GM23338 (cell line): ENCODE results near the gene P4HTM. TPM values are rescaled to one million over a fixed set of nuclear protein-coding genes. Genes with fewer than 3 reads are reported as not detected.
A peak's percentile ranks its signal among the peaks of the same experiment; 100 is the strongest.

Experiments
- ATAC-seq: fragments of 200-7000 bp; cut with Tn5 transposase; 3 replicates; pipeline ENCODE4 v1.9.1; 2020
- DNase-seq: peaks from one replicate; pipeline ENCODE4 v3.0.0-alpha.2; 2015; ENCODE audit warnings: low spot score
- H2AFZ ChIP-seq: fragments of 200-600 bp; sonication (generic); 2 replicates; pipeline ENCODE4 v1.8.0; 2016; ENCODE audit warnings: antibody characterized with exemption, mild to moderate bottlenecking, moderate library complexity
- H3F3A ChIP-seq: fragments of 200-600 bp; sonication (generic); replicated peaks from 2 replicates; pipeline ENCODE4 v1.8.0; 2017; ENCODE audit warnings: antibody characterized with exemption, mixed run types, low read depth
- H3K27ac ChIP-seq: fragments of 200-600 bp; sonication (generic); 2 replicates; pipeline ENCODE4 v1.6.1; 2016; ENCODE audit warnings: low read depth
- H3K27me3 ChIP-seq: fragments of 200-600 bp; sonication (generic); 2 replicates; pipeline ENCODE4 v1.8.0; 2016; ENCODE audit warnings: mild to moderate bottlenecking, mixed run types, moderate library complexity; ENCODE audit not compliant: insufficient read depth
- H3K36me3 ChIP-seq: fragments of 200-600 bp; sonication (generic); 2 replicates; pipeline ENCODE4 v1.8.0; 2016; ENCODE audit warnings: mild to moderate bottlenecking; ENCODE audit not compliant: insufficient read depth
- H3K4me1 ChIP-seq: fragments of 200-600 bp; sonication (generic); 2 replicates; pipeline ENCODE4 v1.8.0; 2016; ENCODE audit warnings: mild to moderate bottlenecking, moderate library complexity; ENCODE audit not compliant: insufficient read depth
- H3K4me2 ChIP-seq: fragments of 200-600 bp; sonication (generic); 2 replicates; pipeline ENCODE4 v1.7.1; 2017; ENCODE audit warnings: mixed run types
- H3K4me3 ChIP-seq: fragments of 200-600 bp; sonication (generic); 2 replicates; pipeline ENCODE4 v1.6.1; 2016; ENCODE audit warnings: mixed run types
- H3K79me2 ChIP-seq: fragments of 200-600 bp; sonication (generic); replicated peaks from 2 replicates; pipeline ENCODE4 v1.8.0; 2017; ENCODE audit warnings: mild to moderate bottlenecking; ENCODE audit not compliant: insufficient read depth
- H3K9me2 ChIP-seq: fragments of 200-600 bp; sonication (generic); 2 replicates; pipeline ENCODE4 v1.8.0; 2017; ENCODE audit not compliant: insufficient read depth
- H4K20me1 ChIP-seq: fragments of 200-600 bp; sonication (generic); replicated peaks from 2 replicates; pipeline ENCODE4 v1.8.0; 2017; ENCODE audit warnings: mild to moderate bottlenecking; ENCODE audit not compliant: insufficient read depth
- H3K27ac Mint-ChIP-seq: 2 replicates; pipeline ENCODE4 v1.8.0; 2020; ENCODE audit warnings: inconsistent platforms, mild to moderate bottlenecking, moderate library complexity, mixed read lengths
- H3K27me3 Mint-ChIP-seq: 3 replicates; pipeline ENCODE4 v1.8.0; 2022; ENCODE audit warnings: low read depth, mild to moderate bottlenecking, moderate library complexity, mixed read lengths, inconsistent platforms; ENCODE audit not compliant: insufficient read depth, poor library complexity
- H3K36me3 Mint-ChIP-seq: 3 replicates; pipeline ENCODE4 v1.8.0; 2021; ENCODE audit warnings: low read depth, mild to moderate bottlenecking, inconsistent platforms, moderate library complexity, mixed read lengths
- H3K4me1 Mint-ChIP-seq: 3 replicates; pipeline ENCODE4 v1.8.0; 2020; ENCODE audit warnings: mild to moderate bottlenecking, inconsistent platforms, mixed read lengths
- H3K4me3 Mint-ChIP-seq: 3 replicates; pipeline ENCODE4 v1.8.0; 2021; ENCODE audit warnings: moderate library complexity, mild to moderate bottlenecking, inconsistent platforms, mixed read lengths
- H3K9me3 Mint-ChIP-seq: 3 replicates; pipeline ENCODE4 v1.8.0; 2020; ENCODE audit warnings: moderate library complexity, mild to moderate bottlenecking, inconsistent platforms, mixed read lengths
- CREB1 ChIP-seq: fragments of 250-450 bp; sonication (Bioruptor Pico); IDR thresholded peaks from 2 replicates; pipeline ENCODE4 v1.5.0; 2020; ENCODE audit warnings: low read depth, mild to moderate bottlenecking, moderate library complexity
- CTCF ChIP-seq, 2 experiments: fragments of 200-600 bp in 1 of 2; sonication (generic) in 1 of 2; conservative IDR thresholded peaks; 2 replicates each; pipeline versions ENCODE4 v1.5.1 to v1.6.1; 2016 to 2017; ENCODE audit warnings: antibody characterized with exemption in 2 of 2, low read depth in 2 of 2, mild to moderate bottlenecking in 2 of 2, moderate library complexity in 1 of 2
- ETS1 ChIP-seq: IDR thresholded peaks from 2 replicates; pipeline ENCODE4 v1.6.1; 2016; ENCODE audit warnings: antibody characterized with exemption
- EZH2phosphoT487 ChIP-seq: fragments of 200-600 bp; sonication (generic); IDR thresholded peaks from one replicate; pipeline ENCODE4 v1.8.1; 2018; ENCODE audit warnings: antibody characterized with exemption; ENCODE audit not compliant: unreplicated experiment
- JUNB ChIP-seq: IDR thresholded peaks from one replicate; pipeline ENCODE4 v1.6.1; 2016; ENCODE audit warnings: antibody characterized with exemption; ENCODE audit not compliant: unreplicated experiment
- NANOG ChIP-seq: IDR thresholded peaks from 2 replicates; pipeline ENCODE4 v1.6.1; 2016; ENCODE audit warnings: antibody characterized with exemption, borderline replicate concordance
- POLR2AphosphoS5 ChIP-seq: IDR thresholded peaks from 2 replicates; pipeline ENCODE4 v1.6.1; 2016; ENCODE audit warnings: antibody characterized with exemption, low read depth
- ZNF114 ChIP-seq: fragments of 250-450 bp; sonication (Bioruptor Pico); IDR thresholded peaks from 2 replicates; pipeline ENCODE4 v1.5.0; 2020; ENCODE audit warnings: mild to moderate bottlenecking, moderate library complexity
- ZNF462 ChIP-seq: fragments of 250-450 bp; sonication (Bioruptor Pico); IDR thresholded peaks from 2 replicates; pipeline ENCODE4 v1.5.0; 2020; ENCODE audit warnings: mild to moderate bottlenecking, moderate library complexity
- polyA plus RNA-seq: library from polyadenylated mRNA; unstranded; fragments of >200 nt; fragmentation: Nextera tagmentation; extraction: Ambion mirVana; gene quantifications from 2 replicates; pipeline ENCODE4 v1.2.1, GENCODE V29; 2016
- total RNA-seq: library from RNA; depleted of rRNA; stranded (reverse); fragments of >200 nt; shearing (Covaris generic); gene quantifications from 2 replicates; pipeline ENCODE4 v1.2.3, GENCODE V29; 2014

Gene P4HTM
- total and polyA plus RNA-seq, 2 experiments from 2014 or later = 15.9 to 28.7 TPM

- peaks cover 49% of the 10 kb centered on the region for H3F3A ChIP-seq
- Mint-ChIP-seq H3K4me3 (peak overlapping the region; percentile 93), H3K27me3 (peaks cover 30% of the 10 kb centered on the region), H3K9me3 (no peaks in the 10 kb centered on the region; the same call in 1 of the 3 replicates), H3K36me3 (peaks cover 49% of the 10 kb centered on the region), H3K27ac (peak overlapping the region; percentile 81; the same call in 1 of the 2 replicates), H3K4me1 (peaks cover 24% of the 10 kb centered on the region)
- H3K4me1 ChIP-seq = peaks cover 27% of the 10 kb centered on the region; the same call in 1 of the 2 replicates
- ATAC-seq (peak; percentile 1; the same call in 2 of the 3 replicates), DNase-seq (peak; percentile 66)
- H3K9me2 ChIP-seq = no peaks in the 10 kb centered on the region
- H3K4me3 ChIP-seq = peak overlapping the region; percentile 97
- peak overlapping the region; percentile 92 for H3K27ac ChIP-seq
- peak overlapping the region; percentile 99 for H3K4me2 ChIP-seq
- TF ChIP-seq NANOG (no peak), ZNF462 (CRISPR knock-in tag) (no peak), ETS1 (no peak), ZNF114 (CRISPR knock-in tag) (no peak), POLR2AphosphoS5 (peak; percentile 20; the same call in 1 of the 2 replicates), EZH2phosphoT487 (no peak), CREB1 (CRISPR knock-in tag) (no peak), CTCF (conservative IDR thresholded peaks at IDR 0.05; ENCODE audit: low read depth in 2 of 2) (0 out of 4 replicates have a peak, but pooled peaks of 1 of the 2 experiments have one; percentile 1), JUNB (no peak)
- H3K27me3 ChIP-seq = no peaks in the 10 kb centered on the region
- peaks cover 14% of the 10 kb centered on the region for H4K20me1 ChIP-seq
- H3K79me2 ChIP-seq = peaks cover 18% of the 10 kb centered on the region
- H2AFZ ChIP-seq = peak overlapping the region; percentile 60; the same call in 1 of the 2 replicates
- H3K36me3 ChIP-seq = peaks cover 19% of the 10 kb centered on the region
These were observed 30.5 kb downstream of the P4HTM start for GRCh38 chr3:49020330-49021212.
